Forelimb muscle (tissue), 1 donor: ENCODE data around the gene SLC35E1. TPM values are rescaled to one million over a fixed set of nuclear protein-coding genes. Genes with fewer than 3 reads are reported as not detected.
A peak's percentile ranks its signal among the peaks of the same experiment; 100 is the strongest.

Experiments used
- DNase-seq: peaks from one replicate; pipeline ENCODE4 v3.0.0-alpha.2; 2013; ENCODE audit warnings: low read depth
- polyA plus RNA-seq: library from polyadenylated mRNA; unstranded; fragments of 120-200 nt; gene quantifications from one replicate; pipeline ENCODE4 v1.2.1, GENCODE V29; 2013; ENCODE audit not compliant: insufficient read length

Gene SLC35E1
- polyA plus RNA-seq, result 29.9 TPM

GRCh38 chr19:16572332-16573211 is at the start of gene SLC35E1:
SLC35E1 (minus strand) TSS chr19:16572415; CDS start chr19:16572364, 51 bp downstream.
- peak; percentile 89 for DNase-seq

- DNase-seq, result no peak
Measured at GRCh38 chr19:16621165-16621800, 49.1 kb upstream of the SLC35E1 start.

GRCh38 chr19:16620584-16620983 is 48.4 kb upstream of the SLC35E1 start:
- no peak for DNase-seq

GRCh38 chr19:16620018-16620417 is 47.8 kb upstream of the SLC35E1 start:
- DNase-seq, result no peak

- no peak for DNase-seq
Measured at GRCh38 chr19:16619457-16619856, 47.2 kb upstream of the SLC35E1 start.

GRCh38 chr19:16618248-16618647 is 46.0 kb upstream of the SLC35E1 start:
- no peak for DNase-seq

GRCh38 chr19:16615808-16616207 is 43.6 kb upstream of the SLC35E1 start:
- no peak for DNase-seq

GRCh38 chr19:16614941-16615340 is 42.7 kb upstream of the SLC35E1 start:
- no peak for DNase-seq

GRCh38 chr19:16613841-16614240 is 41.6 kb upstream of the SLC35E1 start:
- DNase-seq, result no peak

- no peak for DNase-seq
Measured at GRCh38 chr19:16612636-16613035, 40.4 kb upstream of the SLC35E1 start.

GRCh38 chr19:16611121-16611520 is 38.9 kb upstream of the SLC35E1 start:
- no peak for DNase-seq

- no peak for DNase-seq
Measured at GRCh38 chr19:16609511-16610200, 37.4 kb upstream of the SLC35E1 start.

- no peak for DNase-seq
Measured at GRCh38 chr19:16608290-16608739, 36.1 kb upstream of the SLC35E1 start.

GRCh38 chr19:16607819-16608218 is 35.6 kb upstream of the SLC35E1 start:
- DNase-seq, result no peak

- no peak for DNase-seq
Measured at GRCh38 chr19:16605553-16605994, 33.4 kb upstream of the SLC35E1 start.

- no peak for DNase-seq
Measured at GRCh38 chr19:16605115-16605514, 32.9 kb upstream of the SLC35E1 start.

GRCh38 chr19:16604615-16605014 is 32.4 kb upstream of the SLC35E1 start:
- no peak for DNase-seq

- DNase-seq, result no peak
Measured at GRCh38 chr19:16603090-16603489, 30.9 kb upstream of the SLC35E1 start.

GRCh38 chr19:16601378-16602052 is 29.3 kb upstream of the SLC35E1 start:
- DNase-seq, result no peak

- DNase-seq, result no peak
Measured at GRCh38 chr19:16600824-16601223, 28.6 kb upstream of the SLC35E1 start.

GRCh38 chr19:16599655-16600346 is 27.6 kb upstream of the SLC35E1 start:
- no peak for DNase-seq
